NCI-H345 treated with DMSO at 0.1 percent for 48 hours (cell line): ENCODE measurements around the gene UGT2B11.
"Not testable (repeated sequence)": the region's sequence is repeated elsewhere in the genome, so short reads cannot be mapped to it uniquely, and the experiment has no call there.

ENCODE experiments used
- DNase-seq: peaks from one replicate; lab custom pipeline; 2025; ENCODE audit not compliant: unreplicated experiment; lab: John Stamatoyannopoulos, UW

Gene UGT2B11

DNA sequence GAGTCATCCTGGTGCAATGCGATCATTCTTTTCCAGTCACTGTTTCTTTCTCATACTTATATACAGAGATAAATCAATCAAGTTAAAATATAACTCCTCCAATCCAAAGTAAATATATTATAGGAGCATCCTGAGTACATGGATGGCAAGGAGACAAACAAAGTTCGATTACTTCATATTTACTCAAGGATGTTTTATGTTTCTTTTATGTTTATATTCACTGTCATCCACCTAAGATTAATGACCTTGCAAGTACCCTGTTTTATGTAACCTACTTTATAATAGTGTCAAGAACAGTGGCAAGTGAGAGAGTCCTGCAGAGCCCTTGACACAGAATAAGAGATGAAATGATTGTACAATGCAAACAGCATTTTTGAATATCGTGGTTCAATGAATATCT lies at the start of gene UGT2B11:
UGT2B11 (minus strand) TSS at position 33 of the 400 bp plus-strand sequence; CDS start at position 7, 26 bp downstream.
- DNase-seq: no peak

- DNase-seq: not testable (repeated sequence)
These were observed 38.7 kb upstream of the UGT2B11 start for GRCh38 chr4:69253147-69253772.

DNA sequence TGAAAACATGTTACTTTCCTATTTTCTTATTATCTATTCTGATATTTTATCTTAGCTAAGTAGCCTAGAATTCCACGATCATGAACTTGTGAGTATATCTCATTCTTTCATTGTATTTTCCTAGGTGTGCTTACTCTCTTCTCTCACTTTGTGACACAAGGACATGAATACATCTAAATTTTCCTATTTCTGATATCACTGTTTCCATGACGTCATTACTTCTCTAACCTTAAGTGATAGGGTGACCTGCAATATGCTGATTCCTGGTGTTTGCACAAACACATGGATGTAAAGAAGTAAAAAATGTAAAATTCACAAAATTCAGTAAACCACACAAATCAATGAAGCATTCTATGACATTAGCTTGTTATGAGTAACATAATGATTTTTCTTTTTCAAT lies 36.3 kb upstream of the UGT2B11 start:
- DNase-seq: not testable (repeated sequence)

- DNase-seq: not testable (repeated sequence)
These were observed 28.2 kb upstream of the UGT2B11 start for GRCh38 chr4:69242562-69243240.

- not testable (repeated sequence) for DNase-seq
These were observed 27.2 kb upstream of the UGT2B11 start for GRCh38 chr4:69241746-69242145.

DNA sequence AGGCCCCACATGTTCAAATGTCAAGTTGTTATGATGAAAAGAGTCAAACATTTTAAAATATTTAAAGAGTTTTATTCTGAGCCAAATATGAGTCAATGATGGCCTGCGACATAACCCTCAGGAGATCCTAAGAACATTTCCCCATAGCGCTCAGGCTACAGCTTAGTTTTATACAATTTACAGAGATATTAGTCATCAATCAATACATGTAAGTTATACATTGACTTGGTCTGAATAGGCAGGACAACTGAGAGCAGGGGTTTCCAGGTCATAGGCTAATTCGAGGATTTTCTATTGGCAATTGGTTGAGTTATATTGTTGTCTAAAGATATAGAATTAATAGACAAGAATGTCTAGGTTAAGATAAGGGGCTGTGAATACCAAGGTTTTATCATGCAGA lies 26.2 kb upstream of the UGT2B11 start:
- DNase-seq: not testable (repeated sequence)

GRCh38 chr4:69239557-69240168 lies 25.1 kb upstream of the UGT2B11 start:
- no peak for DNase-seq

GRCh38 chr4:69239092-69239491 lies 24.5 kb upstream of the UGT2B11 start:
- DNase-seq: no peak

GRCh38 chr4:69224891-69225290 lies 10.3 kb upstream of the UGT2B11 start:
- no peak for DNase-seq

GRCh38 chr4:69223277-69223676 lies 8.7 kb upstream of the UGT2B11 start:
- not testable (repeated sequence) for DNase-seq

DNA sequence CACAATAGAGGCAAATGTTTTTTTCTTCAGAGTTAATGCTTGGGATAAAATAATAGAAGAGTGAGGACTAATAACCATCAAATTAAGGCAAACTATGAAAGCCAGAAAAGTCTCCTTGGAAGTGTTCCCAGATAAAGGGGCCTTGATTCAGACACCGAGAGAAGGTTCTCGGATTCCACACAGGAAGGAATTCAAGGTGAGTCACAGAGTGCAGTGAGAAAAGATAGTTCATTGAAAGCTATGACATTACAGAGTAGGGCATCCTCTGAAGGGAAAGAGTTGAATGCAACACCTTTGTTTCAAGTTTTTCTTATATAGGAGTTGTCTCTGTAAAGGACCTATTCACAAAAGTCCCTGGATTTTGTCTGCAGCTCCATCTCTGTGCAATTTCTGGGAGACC lies 3.9 kb upstream of the UGT2B11 start:
- not testable (repeated sequence) for DNase-seq

DNA sequence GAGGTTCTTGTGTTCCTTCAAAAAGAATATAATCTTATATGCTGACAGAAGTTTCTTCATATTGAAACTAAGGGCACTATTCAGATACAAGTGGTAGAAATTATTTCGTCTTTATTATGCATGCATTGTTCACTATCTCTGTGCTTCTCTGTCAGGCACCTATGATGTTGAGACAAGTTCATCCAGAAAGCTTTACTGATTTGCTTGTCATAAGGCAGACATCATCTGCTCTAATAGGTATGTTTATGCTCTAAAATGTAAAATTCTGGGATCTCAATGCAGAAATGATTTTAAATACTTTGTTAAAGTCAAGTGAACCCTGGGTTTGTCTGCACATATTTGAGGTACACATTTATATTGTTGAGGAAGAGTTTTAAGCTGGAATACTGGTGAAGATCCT lies 3.6 kb downstream of the UGT2B11 start:
- DNase-seq: no peak

- DNase-seq: not testable (repeated sequence)
These were observed 16.0 kb downstream of the UGT2B11 start for GRCh38 chr4:69198506-69198905.

DNA sequence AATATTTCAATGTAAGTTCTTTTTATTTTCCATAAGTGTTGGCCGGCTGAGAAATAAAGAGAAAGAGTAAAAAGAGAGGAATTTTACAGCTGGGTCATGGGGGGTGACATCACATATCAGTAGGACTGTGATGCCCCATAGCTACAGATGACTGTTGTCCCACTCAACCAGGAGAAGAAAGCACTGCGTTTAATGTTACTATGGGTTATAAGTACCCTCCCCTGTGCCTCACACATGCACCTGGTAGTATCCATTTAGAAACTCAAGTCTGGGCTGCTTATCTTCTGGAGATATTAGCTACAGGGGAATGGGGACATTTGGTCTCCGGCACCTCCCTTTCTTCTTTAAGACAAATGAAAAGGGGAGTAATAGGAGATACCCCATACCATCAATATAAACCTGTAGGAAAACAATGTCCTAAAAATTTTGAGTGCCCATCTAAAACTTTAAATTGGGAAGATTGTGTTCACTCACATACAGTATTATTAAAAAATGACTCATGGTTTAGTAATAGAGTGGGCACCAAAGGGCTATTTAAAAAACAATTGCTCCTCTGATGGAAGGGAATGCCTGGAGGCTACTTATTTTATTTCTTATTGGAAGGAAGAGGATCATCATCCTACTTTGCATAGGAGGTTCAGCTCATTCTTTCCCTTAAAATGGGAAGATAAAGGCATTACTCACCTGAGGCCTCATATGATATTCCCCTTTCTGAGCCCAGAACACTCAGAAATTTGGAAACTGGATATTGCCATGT lies 18.2 kb downstream of the UGT2B11 start:
- DNase-seq: no peak

GRCh38 chr4:69194166-69194565 lies 20.4 kb downstream of the UGT2B11 start:
- no peak for DNase-seq

- not testable (repeated sequence) for DNase-seq
These were observed 22.6 kb downstream of the UGT2B11 start for GRCh38 chr4:69191905-69192304.

DNA sequence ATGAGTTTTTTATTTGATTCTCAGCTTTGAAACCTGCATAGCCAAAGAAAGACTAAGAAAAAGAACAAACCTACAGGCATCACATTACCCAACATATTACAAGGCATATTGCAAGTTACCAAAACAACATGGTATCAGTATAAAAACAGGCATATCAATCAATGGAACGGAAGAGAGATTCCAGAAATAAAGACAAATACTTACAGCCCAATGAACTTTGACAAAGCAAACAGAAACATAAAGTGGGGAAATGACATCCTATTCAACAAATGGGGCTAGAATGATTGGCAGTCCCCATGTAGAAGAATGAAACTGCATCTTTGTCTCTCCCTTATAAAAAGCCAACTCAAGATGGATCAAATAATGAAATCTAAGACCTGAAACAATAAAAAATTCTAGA lies 23.9 kb downstream of the UGT2B11 start:
- not testable (repeated sequence) for DNase-seq

GRCh38 chr4:69181519-69182169 lies 32.9 kb downstream of the UGT2B11 start:
- DNase-seq: not testable (repeated sequence)

GRCh38 chr4:69179817-69180216 lies 34.7 kb downstream of the UGT2B11 start:
- DNase-seq: not testable (repeated sequence)

DNA sequence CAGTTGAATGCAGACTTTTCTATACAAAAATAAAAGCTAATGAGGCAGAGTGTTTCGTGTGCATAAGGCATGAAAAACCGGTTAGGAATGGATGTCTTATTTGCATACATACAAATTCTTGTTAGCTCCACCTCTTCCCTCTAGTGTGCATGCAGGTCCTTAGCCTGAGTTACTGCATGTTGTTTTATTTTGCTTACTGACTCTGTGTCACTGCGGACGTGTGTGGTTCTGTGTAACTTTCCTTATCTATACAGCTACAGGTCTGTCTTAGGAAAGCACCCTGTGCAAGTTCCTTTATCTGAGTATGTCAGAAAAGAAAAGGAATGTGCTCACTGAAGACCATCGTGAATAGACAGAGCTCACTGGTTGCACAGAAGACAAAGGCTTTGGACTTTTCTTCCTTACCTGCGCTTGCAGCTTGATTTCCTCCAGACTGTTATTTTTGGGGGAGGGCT lies 35.8 kb downstream of the UGT2B11 start:
- DNase-seq: not testable (repeated sequence)
